MCF 10A (cell line): ENCODE measurements around the gene GUCY1A2. TPM values are rescaled to one million over a fixed set of nuclear protein-coding genes. Genes with fewer than 3 reads are reported as not detected.

Experiments
- BruUV-seq: library from RNA; stranded (reverse); fragments of 400-500 nt; replicated peaks from 2 replicates; lab custom pipeline; 2021; lab: Mats Ljungman, UMichigan
- CTCF ChIA-PET: fragments of 300-600 bp; sonication (Branson Sonifier 250); formaldehyde crosslinking; extraction: SDS; loops from one replicate; lab custom pipeline; 2021; ENCODE audit warnings: antibody characterized with exemption, inconsistent platforms; lab: Yijun Ruan, JAX
- POLR2A ChIA-PET: fragments of 300-600, 350-650 bp; sonication (Branson Sonifier 250); formaldehyde crosslinking; extraction: SDS; loops from one replicate; lab custom pipeline; 2020; ENCODE audit warnings: antibody characterized with exemption, inconsistent platforms; lab: Yijun Ruan, JAX
- DNase-seq: peaks from one replicate; pipeline ENCODE4 v3.0.0-alpha.2; 2018; ENCODE audit not compliant: unreplicated experiment
- H3K27ac Mint-ChIP-seq: one replicate; pipeline ENCODE4 v1.8.0; 2022; ENCODE audit warnings: mild to moderate bottlenecking, low read depth, mixed read lengths; ENCODE audit not compliant: unreplicated experiment
- H3K27me3 Mint-ChIP-seq: one replicate; pipeline ENCODE4 v1.8.0; 2022; ENCODE audit warnings: mixed read lengths; ENCODE audit not compliant: insufficient read depth, unreplicated experiment
- H3K36me3 Mint-ChIP-seq: one replicate; pipeline ENCODE4 v1.8.0; 2022; ENCODE audit warnings: mild to moderate bottlenecking, moderate library complexity, mixed read lengths; ENCODE audit not compliant: insufficient read depth, unreplicated experiment
- H3K4me1 Mint-ChIP-seq: one replicate; pipeline ENCODE4 v1.8.0; 2022; ENCODE audit warnings: mixed read lengths; ENCODE audit not compliant: insufficient read depth, unreplicated experiment
- H3K4me3 Mint-ChIP-seq: one replicate; pipeline ENCODE4 v1.8.0; 2022; ENCODE audit warnings: mild to moderate bottlenecking, moderate library complexity, mixed read lengths; ENCODE audit not compliant: unreplicated experiment
- H3K9me3 Mint-ChIP-seq: one replicate; pipeline ENCODE4 v1.8.0; 2022; ENCODE audit warnings: mixed read lengths; ENCODE audit not compliant: unreplicated experiment
- intact Hi-C: fragments of 100-400 bp; cut with micrococcal nuclease; formaldehyde crosslinking; loops from 2 replicates; pipeline ENCODE4 v1.14.1; 2022
- total RNA-seq: library from RNA; stranded (reverse); gene quantifications from 2 replicates; pipeline ENCODE4 v1.2.3, GENCODE V29; 2022
- TF ChIP-seq, protein P1 (sequence below): fragments of 200-600 bp; IDR thresholded peaks from one replicate; pipeline ENCODE4 v1.8.0; 2022; ENCODE audit warnings: antibody characterized with exemption, mild to moderate bottlenecking; ENCODE audit not compliant: unreplicated experiment

GUCY1A2 gene
- total RNA-seq, 1 experiment from 2014 or later, result 0.09 TPM

DNA sequence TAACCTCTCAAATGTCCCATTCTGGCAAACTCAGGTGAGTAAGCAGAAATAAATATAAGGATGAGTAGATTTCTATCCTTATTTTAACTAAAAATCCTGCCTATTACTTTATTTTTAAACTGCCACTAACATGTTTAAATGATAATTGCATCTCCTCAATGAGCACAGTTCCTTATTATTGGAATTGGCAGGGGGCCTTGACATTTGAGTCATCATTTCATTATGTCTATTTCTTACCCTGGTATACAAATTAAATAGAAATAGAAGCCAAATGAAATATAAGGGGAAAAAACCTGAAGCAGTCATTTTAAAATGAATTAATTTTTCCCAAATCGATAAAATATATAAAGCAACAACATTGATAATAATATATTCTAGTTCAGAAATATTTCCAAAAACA, 81.2 kb downstream of the GUCY1A2 start:
- intact Hi-C loops, result no loop called here
- CTCF ChIA-PET, result interaction anchor here (0.6 kb wide), 1 partner anchor 33 kb away, joined by 3 read pairs; no protein-coding TSS in a partner anchor

DNA sequence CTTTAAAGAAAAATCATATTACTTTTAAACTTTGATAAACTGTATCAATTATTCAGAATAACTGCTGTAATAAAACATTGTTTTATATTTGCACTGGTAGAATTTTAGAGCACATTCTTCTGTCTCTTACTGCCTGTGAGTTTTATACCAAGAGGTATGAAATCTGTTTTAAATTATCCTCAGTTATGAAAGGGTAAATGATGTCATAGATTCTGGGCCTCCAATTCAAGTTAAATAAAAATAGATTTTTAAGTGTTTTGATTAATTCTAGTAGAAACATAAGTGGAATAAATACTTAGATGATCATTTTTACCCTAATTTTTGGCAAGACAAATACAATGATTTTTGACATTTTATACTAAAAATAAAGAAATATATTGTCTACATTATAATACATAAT, 93.0 kb downstream of the GUCY1A2 start:
- Mint-ChIP-seq H3K27ac (no peak overlapping the region), H3K27me3 (no peaks in the 10 kb centered on the region), H3K4me1 (no peaks in the 10 kb centered on the region), H3K36me3 (no peaks in the 10 kb centered on the region), H3K9me3 (no peaks in the 10 kb centered on the region), H3K4me3 (no peak overlapping the region)
- TF ChIP-seq, protein P1, sequence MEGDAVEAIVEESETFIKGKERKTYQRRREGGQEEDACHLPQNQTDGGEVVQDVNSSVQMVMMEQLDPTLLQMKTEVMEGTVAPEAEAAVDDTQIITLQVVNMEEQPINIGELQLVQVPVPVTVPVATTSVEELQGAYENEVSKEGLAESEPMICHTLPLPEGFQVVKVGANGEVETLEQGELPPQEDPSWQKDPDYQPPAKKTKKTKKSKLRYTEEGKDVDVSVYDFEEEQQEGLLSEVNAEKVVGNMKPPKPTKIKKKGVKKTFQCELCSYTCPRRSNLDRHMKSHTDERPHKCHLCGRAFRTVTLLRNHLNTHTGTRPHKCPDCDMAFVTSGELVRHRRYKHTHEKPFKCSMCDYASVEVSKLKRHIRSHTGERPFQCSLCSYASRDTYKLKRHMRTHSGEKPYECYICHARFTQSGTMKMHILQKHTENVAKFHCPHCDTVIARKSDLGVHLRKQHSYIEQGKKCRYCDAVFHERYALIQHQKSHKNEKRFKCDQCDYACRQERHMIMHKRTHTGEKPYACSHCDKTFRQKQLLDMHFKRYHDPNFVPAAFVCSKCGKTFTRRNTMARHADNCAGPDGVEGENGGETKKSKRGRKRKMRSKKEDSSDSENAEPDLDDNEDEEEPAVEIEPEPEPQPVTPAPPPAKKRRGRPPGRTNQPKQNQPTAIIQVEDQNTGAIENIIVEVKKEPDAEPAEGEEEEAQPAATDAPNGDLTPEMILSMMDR, result no peak
- ChIA-PET CTCF (no interaction called here), POLR2A (no interaction called here)
- DNase-seq, result no peak
- no TSS peak for BruUV-seq
- intact Hi-C loops, result no loop called here

More for the DNA sequence above, 81.2 kb downstream of the GUCY1A2 start:
- Mint-ChIP-seq H3K9me3 (no peaks in the 10 kb centered on the region), H3K27ac (no peak overlapping the region), H3K4me3 (no peak overlapping the region), H3K36me3 (no peaks in the 10 kb centered on the region), H3K4me1 (no peaks in the 10 kb centered on the region), H3K27me3 (no peaks in the 10 kb centered on the region)
- POLR2A ChIA-PET, result no interaction called here
- no TSS peak for BruUV-seq
- TF ChIP-seq, protein P1, result no peak
- peak; percentile 11 for DNase-seq

DNA sequence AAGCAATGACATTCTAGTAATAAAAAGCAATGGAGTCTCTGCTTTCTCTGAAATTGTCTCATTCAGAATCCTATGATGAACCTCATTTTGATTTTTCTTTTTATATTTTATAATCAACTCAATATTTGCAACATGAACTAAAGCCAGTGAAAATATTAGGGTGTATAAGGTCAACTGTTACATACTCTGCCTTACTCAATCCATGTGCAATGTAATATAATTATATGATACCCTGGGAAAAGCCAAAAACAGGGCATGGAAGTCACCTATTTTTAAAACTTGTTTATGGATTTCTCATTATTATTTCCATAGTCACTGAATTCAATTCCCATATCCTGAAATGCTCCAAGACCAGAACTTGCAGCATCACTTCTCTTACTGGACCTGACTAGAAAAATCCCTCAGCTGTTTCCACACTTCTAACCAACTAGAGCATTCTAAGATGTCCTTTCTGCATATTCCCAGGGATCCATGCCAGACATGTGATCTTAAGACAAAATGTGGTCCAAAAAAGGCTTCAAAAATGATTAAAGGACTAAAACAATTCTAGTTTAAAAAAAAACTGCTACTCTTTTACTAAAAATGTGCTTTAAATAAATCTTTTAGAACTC, 97.3 kb downstream of the GUCY1A2 start:
- Mint-ChIP-seq H3K9me3 (no peaks in the 10 kb centered on the region), H3K36me3 (no peaks in the 10 kb centered on the region), H3K4me1 (no peaks in the 10 kb centered on the region), H3K27ac (no peak overlapping the region), H3K27me3 (no peaks in the 10 kb centered on the region), H3K4me3 (no peak overlapping the region)
- CTCF ChIA-PET, result no interaction called here
- no peak for DNase-seq
- POLR2A ChIA-PET, result interaction anchor here (0.8 to 1.6 kb wide), 2 partner anchors 10 kb away, joined by 3 to 4 read pairs; no protein-coding TSS in a partner anchor
- intact Hi-C loops, result no loop called here
- BruUV-seq, result no TSS peak
- TF ChIP-seq, protein P1, result no peak

DNA sequence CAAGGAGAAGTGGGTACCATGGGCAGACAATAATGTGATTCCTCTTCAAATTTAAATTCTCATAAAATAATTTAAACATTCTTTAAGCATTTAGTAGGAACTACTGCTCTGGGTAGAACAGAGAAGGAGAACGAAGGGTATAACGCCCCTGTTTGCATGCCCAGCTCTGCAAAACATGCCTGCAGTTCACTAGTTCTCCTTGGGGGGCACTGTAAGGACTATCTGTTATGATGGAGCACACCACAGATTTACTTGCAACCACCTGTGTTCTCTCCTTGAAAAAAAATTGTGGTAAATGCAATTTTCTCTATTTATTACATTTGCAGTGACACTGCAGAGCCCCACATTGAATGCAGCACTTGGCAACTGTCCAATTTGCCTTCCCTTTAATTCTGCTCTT, 100.3 kb downstream of the GUCY1A2 start:
- no peaks in the 10 kb centered on the region for H3K36me3 Mint-ChIP-seq
- no peaks in the 10 kb centered on the region for H3K9me3 Mint-ChIP-seq
- intact Hi-C loops, result no loop called here
- no peaks in the 10 kb centered on the region for H3K4me1 Mint-ChIP-seq
- no peak overlapping the region for H3K4me3 Mint-ChIP-seq
- BruUV-seq, result no TSS peak
- ChIA-PET CTCF (no interaction called here), POLR2A (no interaction called here)
- TF ChIP-seq, protein P1, result no peak
- no peak for DNase-seq
- no peak overlapping the region for H3K27ac Mint-ChIP-seq
- no peaks in the 10 kb centered on the region for H3K27me3 Mint-ChIP-seq
